Natural killer cell (primary cell): Measurements from ENCODE around the gene ZNF22. TPM values are rescaled to one million over a fixed set of nuclear protein-coding genes. Genes with fewer than 3 reads are reported as not detected.

Experiments used
- ATAC-seq, 3 donors: fragments of 150-1000 bp in 2 of 3; fragments of 200-7000 bp in 1 of 3; cut with Tn5 transposase; 1 replicate in 1 of 3; 2 replicates in 2 of 3; pipeline ENCODE4 v1.10.0; 2021; ENCODE audit warnings: mild to moderate bottlenecking in 2 of 3, moderate library complexity in 2 of 3
- DNase-seq, 2 donors: peaks; one replicate each; pipeline versions ENCODE4 v3.0.0 to v3.0.0-alpha.2; 2013 to 2021; ENCODE audit warnings: mixed read lengths in 1 of 2
- H3K27ac ChIP-seq: one replicate; pipeline ENCODE4 v1.5.1; 2013; ENCODE audit warnings: mild to moderate bottlenecking, low read length
- H3K27me3 ChIP-seq: one replicate; pipeline ENCODE4 v1.6.1; 2013; ENCODE audit warnings: low read length; ENCODE audit not compliant: control insufficient read depth, insufficient read depth
- H3K36me3 ChIP-seq: one replicate; pipeline ENCODE4 v1.6.1; 2013; ENCODE audit warnings: low read length; ENCODE audit not compliant: control insufficient read depth, insufficient read depth
- H3K4me1 ChIP-seq: one replicate; pipeline ENCODE4 v1.6.1; 2013; ENCODE audit warnings: low read length; ENCODE audit not compliant: control insufficient read depth, insufficient read depth
- H3K4me3 ChIP-seq: one replicate; pipeline ENCODE4 v1.5.1; 2013; ENCODE audit warnings: low read length
- H3K9me3 ChIP-seq: one replicate; pipeline ENCODE4 v1.6.1; 2013; ENCODE audit warnings: low read length; ENCODE audit not compliant: control insufficient read depth, insufficient read depth
- H3K27ac Mint-ChIP-seq, 2 donors: one replicate each; pipeline ENCODE4 v1.8.0; 2022; ENCODE audit warnings: mild to moderate bottlenecking in 2 of 2, mixed read lengths in 2 of 2, moderate library complexity in 1 of 2
- H3K27me3 Mint-ChIP-seq, 2 donors: one replicate each; pipeline ENCODE4 v1.8.0; 2022; ENCODE audit warnings: low read depth in 2 of 2, mixed read lengths in 2 of 2
- H3K36me3 Mint-ChIP-seq: one replicate; pipeline ENCODE4 v1.8.0; 2022; ENCODE audit warnings: mixed read lengths
- H3K4me1 Mint-ChIP-seq, 2 donors: one replicate each; pipeline ENCODE4 v1.8.0; 2022; ENCODE audit warnings: mixed read lengths in 2 of 2
- H3K4me3 Mint-ChIP-seq: one replicate; pipeline ENCODE4 v1.8.0; 2022; ENCODE audit warnings: mild to moderate bottlenecking, moderate library complexity, mixed read lengths
- H3K9me3 Mint-ChIP-seq, 2 donors: one replicate each; pipeline ENCODE4 v1.8.0; 2022; ENCODE audit warnings: mixed read lengths in 2 of 2
- CTCF ChIP-seq: fragments of 200-600 bp; IDR thresholded peaks from one replicate; pipeline ENCODE4 v1.8.0; 2022; ENCODE audit warnings: antibody characterized with exemption
- WGBS: methylation state at CpG from one replicate; pipeline ENCODE4 v1.1.7; 2013; ENCODE audit warnings: missing lambda C conversion rate; ENCODE audit not compliant: insufficient coverage; 5-methylcytosine and 5-hydroxymethylcytosine counted together
- intact Hi-C: fragments of 100-400 bp; cut with micrococcal nuclease; formaldehyde crosslinking; loops from one replicate; pipeline ENCODE4 v1.14.2; 2022
- total RNA-seq, 4 donors: library from RNA; stranded (reverse); fragments of 120-200 nt in 1 of 4; gene quantifications; one replicate each; pipeline versions ENCODE4 v1.2.3 to v1.2.4, GENCODE V29; 2013 to 2022

The ZNF22 gene
- total RNA-seq, 3 donors from 2014 or later (not counting 1 experiment from before 2014, with no cell fraction given), result 24.2 to 31.8 (median 25.0) TPM

DNA sequence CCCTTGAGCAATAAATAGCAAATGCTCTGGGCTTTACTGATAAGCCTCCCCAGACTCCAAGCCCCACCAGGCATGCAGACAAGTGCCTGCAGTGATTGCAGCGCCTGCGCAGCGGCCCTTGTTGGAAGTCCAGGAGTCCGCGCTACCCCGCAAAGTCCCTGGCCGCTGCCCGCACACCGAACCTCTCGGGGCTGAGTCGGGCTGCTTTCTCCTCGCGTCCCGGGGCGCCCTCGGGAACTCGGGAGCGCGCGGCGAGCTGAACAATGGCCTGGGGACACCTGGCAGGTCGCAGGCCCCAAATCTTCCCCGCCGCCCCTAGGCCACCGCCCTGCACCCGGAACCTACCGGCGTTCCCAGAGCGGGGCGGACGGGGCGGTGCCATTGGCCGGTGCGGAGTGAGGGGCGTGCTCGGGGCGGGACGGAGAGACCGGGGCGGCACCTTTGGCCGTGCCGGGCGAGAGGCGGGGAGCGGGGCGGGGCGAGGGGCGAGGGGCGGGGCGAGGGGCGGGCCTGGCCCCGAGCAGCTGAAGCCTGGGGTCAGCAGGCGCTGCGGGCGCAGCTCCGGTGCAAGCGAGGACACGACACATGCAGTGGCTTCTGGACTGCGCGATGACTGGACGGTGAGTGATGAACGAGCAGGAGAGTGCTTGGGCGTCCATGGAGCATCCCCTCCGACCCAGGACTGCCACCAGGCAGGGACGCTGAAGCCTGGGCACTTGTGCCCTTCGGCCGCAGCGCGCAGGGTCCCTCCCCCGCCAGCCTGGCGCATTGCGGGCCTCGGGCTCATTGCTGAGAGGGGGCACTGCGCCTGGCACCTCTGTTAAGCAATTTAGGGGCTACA lies 41.3 kb upstream of the ZNF22 start, which contains the start of gene RASSF4:
RASSF4 (plus strand) TSS at position 556 of the 841 bp plus-strand sequence. CDS start 10,401 bp downstream, outside the sequence.
- H3K27me3 Mint-ChIP-seq, result no peaks in the 10 kb centered on the region
- peaks cover 4% of the 10 kb centered on the region for H3K36me3 ChIP-seq
- H3K4me3 Mint-ChIP-seq, result peak within 1 kb of the TSS; percentile 95
- intact Hi-C loops, result loop anchor here (2.0 kb wide), 1 partner anchor 15 kb away; no protein-coding TSS in a partner anchor
- peaks cover 55 to 82% of the 10 kb centered on the region in 2 donors for H3K4me1 Mint-ChIP-seq
- H3K4me3 ChIP-seq, result peak within 1 kb of the TSS; percentile 88
- H3K36me3 Mint-ChIP-seq, result no peaks in the 10 kb centered on the region
- WGBS, result 1% methylated on average over 73 of the region's 74 CpGs
- H3K27ac ChIP-seq, result peak within 1 kb of the TSS; percentile 62
- H3K4me1 ChIP-seq, result peaks cover 54% of the 10 kb centered on the region
- DNase-seq (peak; percentile 86 to 92), ATAC-seq (peak; percentile 98 to 99 (median 99))
- H3K9me3 ChIP-seq, result no peaks in the 10 kb centered on the region
- peak within 1 kb of the TSS; percentile 71 to 76 for H3K27ac Mint-ChIP-seq
- no peaks in the 10 kb centered on the region for H3K9me3 Mint-ChIP-seq
- TF ChIP-seq CTCF, result no peak
- no peaks in the 10 kb centered on the region for H3K27me3 ChIP-seq

DNA sequence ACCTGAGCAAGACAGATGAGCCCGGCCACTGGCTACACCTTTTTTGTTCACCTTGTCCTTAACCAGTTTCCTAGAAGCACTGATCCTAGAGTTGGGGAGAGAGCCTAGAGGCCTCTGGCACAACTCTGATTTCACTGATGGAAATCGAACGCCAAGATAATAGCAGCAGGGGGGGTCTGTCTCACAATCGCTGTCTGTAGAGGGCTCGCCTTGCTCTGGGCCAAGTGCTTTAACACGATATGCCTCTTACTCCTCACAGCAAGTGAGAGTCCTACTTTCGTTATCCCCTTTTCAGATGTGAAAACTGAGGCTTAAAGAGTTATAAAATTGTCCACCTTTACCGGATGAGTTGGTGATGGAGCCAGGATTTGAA lies 40.6 kb upstream of the ZNF22 start:
- no peak for ATAC-seq
- Histone ChIP-seq H3K36me3 (peaks cover 3% of the 10 kb centered on the region), H3K4me1 (peaks cover 60% of the 10 kb centered on the region), H3K4me3 (peak overlapping the region; percentile 72), H3K27me3 (no peaks in the 10 kb centered on the region), H3K9me3 (no peaks in the 10 kb centered on the region), H3K27ac (peak overlapping the region; percentile 45)
- Mint-ChIP-seq H3K4me3 (peak overlapping the region; percentile 95), H3K9me3 (no peaks in the 10 kb centered on the region), H3K36me3 (no peaks in the 10 kb centered on the region), H3K27ac (peak overlapping the region; percentile 71 to 76), H3K27me3 (no peaks in the 10 kb centered on the region), H3K4me1 (peaks cover 61 to 83% of the 10 kb centered on the region in 2 donors)
- intact Hi-C loops, result no loop called here
- TF ChIP-seq CTCF, result no peak
- DNase-seq, result no peak
- 58% methylated on average over 6 of the region's 8 CpGs for WGBS

GRCh38 chr10:44960482-44961229 lies 40.1 kb upstream of the ZNF22 start:
- ATAC-seq (no peak), DNase-seq (no peak)
- Mint-ChIP-seq H3K27ac (peak overlapping the region; percentile 71 to 76), H3K36me3 (no peaks in the 10 kb centered on the region), H3K4me1 (peaks cover 65 to 87% of the 10 kb centered on the region in 2 donors), H3K9me3 (no peaks in the 10 kb centered on the region), H3K4me3 (peak overlapping the region; percentile 95), H3K27me3 (no peaks in the 10 kb centered on the region)
- Histone ChIP-seq H3K4me1 (peaks cover 66% of the 10 kb centered on the region), H3K27me3 (no peaks in the 10 kb centered on the region), H3K9me3 (no peaks in the 10 kb centered on the region), H3K4me3 (peak overlapping the region; percentile 72), H3K27ac (peak overlapping the region; percentile 53), H3K36me3 (peaks cover 3% of the 10 kb centered on the region)
- intact Hi-C loops, result no loop called here
- TF ChIP-seq CTCF, result no peak
- 84% methylated on average over 7 of the region's 7 CpGs for WGBS
